Muscle of back (tissue), 11 donors: ENCODE measurements around the gene PPP1CA. TPM values are rescaled to one million over a fixed set of nuclear protein-coding genes. Genes with fewer than 3 reads are reported as not detected.
A peak's percentile ranks its signal among the peaks of the same experiment; 100 is the strongest.

Source experiments
- DNase-seq, 3 donors: peaks; one replicate each; pipeline versions ENCODE4 v3.0.0 to v3.0.0-alpha.2; 2013
- polyA plus RNA-seq, 10 donors: library from polyadenylated mRNA; unstranded; fragments of 120-200 nt; gene quantifications; one replicate each; pipeline ENCODE4 v1.2.1, GENCODE V29; 2013; ENCODE audit not compliant: insufficient read length in 10 of 10

The PPP1CA gene
- polyA plus RNA-seq, 10 donors, result 95.8 to 132 (median 119) TPM

- no peak for DNase-seq
These were observed 30.3 kb downstream of the PPP1CA start for GRCh38 chr11:67371189-67371910.

GRCh38 chr11:67370351-67371076, 31.1 kb downstream of the PPP1CA start:
- DNase-seq, result peak in 1 of 3 donors; percentile 67

GRCh38 chr11:67369801-67370284, 31.8 kb downstream of the PPP1CA start:
- no peak for DNase-seq

GRCh38 chr11:67369275-67369674, 32.4 kb downstream of the PPP1CA start:
- DNase-seq, result no peak

- DNase-seq, result no peak
These were observed 33.0 kb downstream of the PPP1CA start for GRCh38 chr11:67368621-67369020.

GRCh38 chr11:67367761-67368227, 33.9 kb downstream of the PPP1CA start:
- DNase-seq, result no peak

- DNase-seq, result peak in 1 of 3 donors; percentile 76
These were observed 34.5 kb downstream of the PPP1CA start for GRCh38 chr11:67366961-67367760.

- peak in 1 of 3 donors; percentile 87 for DNase-seq
These were observed 35.1 kb downstream of the PPP1CA start for GRCh38 chr11:67366546-67366945.

GRCh38 chr11:67365736-67366444, 35.8 kb downstream of the PPP1CA start:
- peak in 1 of 3 donors; percentile 44 for DNase-seq

GRCh38 chr11:67364783-67365722, 36.6 kb downstream of the PPP1CA start:
- no peak for DNase-seq

GRCh38 chr11:67364169-67364568, 37.5 kb downstream of the PPP1CA start:
- DNase-seq, result no peak

- no peak for DNase-seq
These were observed 43.6 kb downstream of the PPP1CA start for GRCh38 chr11:67357831-67358670.

GRCh38 chr11:67356864-67357561, 44.6 kb downstream of the PPP1CA start:
- DNase-seq, result peak; percentile 59 to 80 (median 71)

GRCh38 chr11:67356387-67356863, 45.2 kb downstream of the PPP1CA start:
- DNase-seq, result no peak

GRCh38 chr11:67355794-67356386, 45.8 kb downstream of the PPP1CA start:
- DNase-seq, result no peak

GRCh38 chr11:67355023-67355793, 46.5 kb downstream of the PPP1CA start:
- peak in 1 of 3 donors; percentile 26 for DNase-seq
